ENCODE results near the gene CFAP58.

The CFAP58 gene

GRCh38 chr10:104387130-104387888 is 33.7 kb downstream of the CFAP58 start:
- DNase-seq, result no peak

DNA sequence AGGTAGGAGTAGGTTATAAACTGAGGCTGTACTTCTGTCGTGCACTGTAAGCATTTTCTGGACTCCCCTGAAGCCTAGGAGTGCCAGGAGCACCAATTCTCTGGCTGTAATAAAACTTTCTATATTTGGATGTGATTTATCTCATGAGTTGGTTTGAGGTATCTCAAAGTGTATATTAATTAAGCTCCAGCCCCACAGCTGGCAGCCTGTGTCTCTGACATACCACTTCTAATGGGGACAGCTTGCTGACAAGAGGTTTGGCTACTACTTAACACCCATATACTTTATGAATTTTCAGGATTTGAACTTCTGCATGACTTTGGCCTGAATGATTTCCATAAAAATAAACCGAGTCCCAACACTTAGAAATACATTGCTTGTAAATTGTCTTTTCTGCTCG is 35.2 kb downstream of the CFAP58 start:
- no peak for DNase-seq

GRCh38 chr10:104391150-104391968 is 37.7 kb downstream of the CFAP58 start:
- DNase-seq, result no peak

- DNase-seq, result no peak
Observed at GRCh38 chr10:104391969-104392296, 38.3 kb downstream of the CFAP58 start.

- no peak for DNase-seq
Observed at GRCh38 chr10:104393387-104393786, 39.8 kb downstream of the CFAP58 start.

- DNase-seq, result no peak
Observed at GRCh38 chr10:104396581-104396980, 42.9 kb downstream of the CFAP58 start.

- no peak for DNase-seq
Observed at GRCh38 chr10:104403636-104404035, 50.0 kb downstream of the CFAP58 start.

DNA sequence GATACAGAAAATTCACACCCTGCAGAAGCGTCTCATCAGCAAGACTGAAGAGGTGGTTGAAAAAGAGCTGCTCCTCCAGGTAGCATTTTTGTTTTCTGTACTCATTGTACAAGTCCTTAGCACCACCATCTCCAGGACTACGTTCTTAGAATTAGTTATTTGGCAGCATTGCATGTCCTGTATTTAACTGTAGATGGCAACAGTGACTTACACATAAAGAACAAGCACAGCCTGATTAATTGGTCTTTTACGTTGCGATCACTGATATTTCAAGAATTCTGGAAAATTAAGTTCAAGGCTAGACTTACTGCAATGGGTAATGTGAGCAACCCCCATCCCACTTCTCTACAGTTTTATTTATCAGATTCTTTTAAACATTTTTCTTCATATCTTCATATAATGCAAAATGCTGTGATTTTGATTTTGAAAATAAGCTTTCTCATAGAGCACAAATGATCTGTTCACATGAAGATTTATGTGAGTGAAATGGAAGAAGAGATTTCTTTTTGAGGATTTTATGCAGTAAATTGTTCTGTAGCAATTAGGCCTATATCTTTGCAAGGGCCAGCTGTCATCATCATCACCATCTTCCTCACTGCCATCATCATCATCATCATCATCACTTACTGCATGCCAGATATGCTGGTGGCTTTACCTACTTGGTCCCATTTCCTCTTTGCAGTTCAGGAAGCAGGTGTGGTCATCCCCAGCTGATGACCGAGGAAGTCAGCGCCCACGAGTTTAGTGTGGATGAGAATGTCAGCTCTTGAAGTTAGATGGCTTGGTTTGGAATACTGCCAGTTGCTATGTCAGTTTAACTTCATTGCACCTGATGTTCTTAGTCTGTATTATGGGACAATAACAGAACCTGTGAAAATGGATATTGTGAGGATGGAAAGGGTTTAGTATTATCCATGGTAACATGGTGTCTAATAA is 53.4 kb downstream of the CFAP58 start:
- DNase-seq, result no peak

DNA sequence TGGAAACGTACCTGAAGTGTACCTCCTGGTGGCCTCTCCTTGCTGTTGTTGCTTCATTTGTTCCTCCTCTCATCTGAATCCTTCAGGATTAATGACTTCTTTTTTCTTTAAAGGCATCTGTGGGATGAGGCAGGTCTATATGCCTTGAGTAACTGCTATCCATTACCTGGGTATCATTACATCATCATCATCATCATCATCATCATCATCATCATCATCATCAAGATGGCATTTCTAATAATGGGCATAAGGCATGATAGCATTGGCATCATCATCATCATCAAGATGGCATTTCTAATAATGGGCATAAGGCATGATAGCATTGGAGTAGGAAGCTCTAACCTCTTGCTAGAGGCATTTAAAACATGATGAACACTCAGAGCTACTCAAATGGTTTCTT is 59.9 kb downstream of the CFAP58 start:
- DNase-seq, result no peak

GRCh38 chr10:104415526-104416165 is 62.0 kb downstream of the CFAP58 start:
- no peak for DNase-seq

- DNase-seq, result no peak
Observed at GRCh38 chr10:104416851-104417250, 63.2 kb downstream of the CFAP58 start.

GRCh38 chr10:104417637-104418292 is 64.1 kb downstream of the CFAP58 start:
- no peak for DNase-seq

DNA sequence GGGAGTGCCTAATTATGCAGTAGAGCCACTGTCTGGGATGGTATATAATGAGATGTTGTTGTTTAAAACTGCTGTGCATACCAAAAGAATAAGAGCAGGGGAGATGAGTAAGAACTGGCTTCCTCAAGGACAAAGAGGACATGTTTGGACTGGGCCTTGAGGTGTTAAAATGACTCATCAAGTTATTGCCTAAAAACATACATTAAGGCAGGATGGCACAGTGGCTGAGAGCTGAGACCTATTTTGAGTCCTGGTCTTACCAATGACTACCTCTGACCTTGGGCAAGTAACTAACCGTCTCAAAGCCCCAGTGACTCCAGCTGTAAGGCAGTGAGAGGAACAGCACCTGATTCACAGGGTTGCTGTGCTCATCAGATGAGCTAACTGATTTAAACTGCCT is 71.1 kb downstream of the CFAP58 start:
- no peak for DNase-seq

DNA sequence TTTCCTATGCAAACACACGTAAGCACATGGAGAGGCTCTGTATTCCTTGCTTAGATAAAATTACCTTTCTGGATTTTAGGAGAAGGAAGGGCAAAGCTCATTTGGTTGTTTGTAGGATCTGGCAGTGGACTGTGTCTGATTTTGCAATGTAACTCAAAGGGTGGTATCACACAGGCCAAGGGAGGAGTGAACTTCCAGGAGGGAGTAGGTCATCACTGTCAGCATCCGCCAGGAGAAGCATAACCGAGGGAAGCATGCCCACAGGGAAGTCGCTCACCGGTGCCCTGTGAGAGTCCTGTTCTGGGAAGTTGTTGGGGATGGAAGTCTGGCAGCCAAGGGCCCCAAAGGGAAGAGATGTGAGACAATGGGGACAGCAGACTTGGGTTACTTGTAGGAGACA is 74.4 kb downstream of the CFAP58 start:
- no peak for DNase-seq

- DNase-seq, result no peak
Observed at GRCh38 chr10:104429846-104430245, 76.2 kb downstream of the CFAP58 start.

- no peak for DNase-seq
Observed at GRCh38 chr10:104430360-104430759, 76.7 kb downstream of the CFAP58 start.

GRCh38 chr10:104433669-104434068 is 80.0 kb downstream of the CFAP58 start:
- DNase-seq, result no peak

GRCh38 chr10:104434601-104435000 is 81.0 kb downstream of the CFAP58 start:
- DNase-seq, result no peak

GRCh38 chr10:104435822-104436221 is 82.2 kb downstream of the CFAP58 start:
- no peak for DNase-seq

DNA sequence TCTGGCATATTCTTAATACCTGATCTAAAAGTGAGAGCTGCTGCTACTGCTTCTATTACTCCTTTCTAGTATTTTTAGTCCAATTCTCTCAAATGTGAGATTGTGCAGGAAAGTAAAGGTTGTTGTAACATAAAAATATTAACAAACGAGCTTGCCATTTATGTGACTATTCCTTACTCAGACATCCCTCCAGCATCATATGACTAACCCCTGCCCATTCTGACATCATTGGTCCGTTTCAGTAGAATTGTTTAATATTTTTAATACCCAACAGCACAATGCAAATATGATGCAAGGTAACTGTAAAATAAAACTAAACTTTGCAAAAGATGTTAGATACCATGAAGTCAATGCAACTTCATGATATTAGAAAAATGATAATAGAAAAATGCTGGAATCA is 83.6 kb downstream of the CFAP58 start:
- no peak for DNase-seq

DNA sequence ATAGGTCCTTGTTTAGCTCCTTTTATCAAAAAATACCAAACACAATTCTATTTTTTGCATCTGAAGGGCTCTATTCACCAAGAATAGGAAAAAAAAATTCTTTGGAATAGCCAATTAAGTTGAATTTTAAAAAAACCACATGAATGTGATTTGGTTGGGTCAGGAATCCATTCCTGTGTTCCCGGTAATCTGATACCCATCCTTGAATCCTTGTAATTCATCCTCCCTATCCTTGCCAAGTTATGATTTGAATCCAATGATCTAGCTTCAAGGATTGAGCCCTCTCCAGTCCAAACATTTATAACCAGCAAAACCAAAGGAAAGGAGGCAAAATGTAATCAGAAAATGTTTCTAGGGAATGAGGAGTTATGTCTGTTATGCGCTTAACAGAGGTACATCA is 86.6 kb downstream of the CFAP58 start:
- DNase-seq, result no peak

- DNase-seq, result no peak
Observed at GRCh38 chr10:104441329-104442000, 87.8 kb downstream of the CFAP58 start.
